Fibroblast of skin of back (primary cell): ENCODE results near the gene CDYL2.
"Not testable (repeated sequence)": the region's sequence is repeated elsewhere in the genome, so short reads cannot be mapped to it uniquely, and the experiment has no call there.

Experiments
- DNase-seq: peaks from one replicate; pipeline ENCODE4 v3.0.0-alpha.2; 2013

Gene CDYL2

DNA sequence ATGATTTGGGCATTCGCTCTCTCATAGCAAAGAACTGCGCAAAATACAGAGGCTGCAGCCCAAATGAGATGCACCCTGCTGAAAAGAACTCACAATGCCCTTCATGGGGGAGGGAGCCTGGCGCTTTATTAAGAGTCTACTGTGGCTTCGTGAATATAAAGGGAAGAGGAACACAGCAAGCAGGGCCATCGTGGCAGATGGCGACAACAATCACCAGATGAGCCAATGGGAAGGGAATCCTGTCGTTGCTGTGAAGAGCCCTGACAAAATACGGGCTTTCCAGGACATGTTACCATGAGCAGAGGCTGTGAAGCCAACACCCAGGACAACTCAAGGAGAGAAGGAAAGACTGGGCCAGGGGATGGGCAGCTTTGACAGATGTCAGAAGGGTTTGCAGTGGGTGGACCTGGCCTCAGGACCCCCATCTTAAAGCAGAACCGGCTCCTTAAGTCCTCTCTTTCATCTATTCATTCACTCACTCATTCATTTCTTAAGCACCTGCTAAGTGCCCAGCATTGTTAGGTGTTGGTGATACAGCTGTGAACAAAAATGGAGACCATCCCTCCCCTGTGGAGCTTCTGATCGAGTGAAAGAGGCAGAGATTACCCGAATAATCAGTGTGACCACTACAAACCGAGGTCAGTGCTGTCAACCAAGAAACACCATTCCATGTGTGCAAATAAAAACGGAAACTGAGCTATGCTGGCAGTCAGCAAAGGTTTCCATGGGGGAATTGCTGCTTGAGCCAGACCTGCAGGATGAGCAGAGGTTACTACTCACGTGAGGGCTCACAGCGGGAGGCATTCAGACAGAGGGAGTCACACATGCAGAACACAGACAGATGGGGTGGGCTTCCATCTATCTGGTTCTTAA is 137.8 kb downstream of the CDYL2 start:
- no peak for DNase-seq

DNA sequence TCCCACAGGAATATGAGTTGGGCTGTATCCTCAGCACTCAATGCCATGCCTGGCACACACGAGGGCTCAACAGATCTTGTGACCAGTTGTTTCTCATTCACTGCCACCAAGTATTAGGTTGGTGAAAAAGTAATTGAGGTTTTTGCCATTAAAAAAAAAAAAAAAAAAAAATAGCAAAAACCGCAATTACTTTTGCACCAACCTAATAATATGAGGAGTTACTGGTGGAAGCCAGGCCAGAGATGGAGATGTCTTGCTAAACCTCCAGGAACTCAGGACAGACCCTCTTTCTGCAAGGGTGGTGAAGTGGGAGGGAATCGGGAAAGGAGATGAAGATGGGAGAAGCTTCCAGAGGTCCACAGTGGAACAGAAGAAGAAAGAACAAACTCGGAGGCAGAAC is 139.0 kb downstream of the CDYL2 start:
- DNase-seq: no peak

DNA sequence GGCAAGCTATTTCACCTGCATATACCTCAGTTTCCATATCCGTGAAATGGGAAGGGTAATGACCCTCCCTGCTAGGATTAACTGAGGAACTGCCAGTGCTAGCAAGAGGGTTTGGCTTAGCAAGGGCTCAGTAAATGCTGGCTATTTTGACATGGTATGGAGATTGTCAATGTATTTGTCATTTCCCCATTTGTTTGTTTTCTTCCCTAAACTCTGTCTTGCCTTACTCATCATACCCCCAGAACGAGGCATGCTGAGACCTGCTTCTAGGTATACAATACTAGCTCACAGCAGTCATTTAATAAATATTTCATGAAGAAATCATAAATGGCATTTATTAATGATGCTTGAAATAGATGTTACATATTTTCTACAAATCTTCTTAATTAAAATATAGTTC is 139.6 kb downstream of the CDYL2 start:
- no peak for DNase-seq

DNA sequence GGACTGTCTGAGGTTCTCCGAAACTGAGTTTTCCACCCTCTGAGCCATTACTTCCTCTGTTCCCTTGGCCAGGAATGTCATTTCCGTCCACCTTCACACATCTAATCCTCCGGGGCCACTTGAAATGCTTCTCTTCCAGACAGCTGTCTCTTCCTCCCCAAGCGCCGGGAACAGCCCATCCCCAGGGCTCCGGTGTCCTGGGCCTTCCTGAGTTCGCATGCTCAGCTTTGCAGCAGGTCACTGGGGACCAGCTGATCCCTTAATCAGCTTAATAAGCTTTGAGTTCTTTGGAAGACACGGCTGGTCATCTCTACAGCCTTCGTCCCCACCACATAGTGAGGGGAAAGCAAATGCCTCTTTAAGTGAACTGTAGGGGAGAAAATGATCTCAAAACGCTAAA is 140.2 kb downstream of the CDYL2 start:
- DNase-seq: no peak

GRCh38 chr16:80663078-80663477 is 141.3 kb downstream of the CDYL2 start:
- DNase-seq: no peak

DNA sequence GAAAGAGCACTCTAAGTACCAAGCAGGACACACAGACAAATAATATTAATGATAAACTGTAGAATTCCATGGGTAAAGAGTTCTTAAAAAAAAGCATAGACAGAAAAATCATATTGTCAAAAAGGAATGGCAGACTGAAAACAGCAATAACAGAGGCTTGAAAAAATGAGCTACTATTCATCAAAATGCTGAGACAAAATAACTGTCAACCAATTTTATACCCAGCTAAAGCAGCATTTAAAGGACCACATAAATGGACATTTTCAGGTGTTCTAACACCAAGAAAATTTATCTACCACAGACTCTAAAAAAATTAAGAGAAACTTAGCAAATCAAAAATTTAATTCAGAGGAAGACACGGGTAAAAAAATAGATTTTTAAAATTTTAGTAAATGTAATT is 144.5 kb downstream of the CDYL2 start:
- no peak for DNase-seq

DNA sequence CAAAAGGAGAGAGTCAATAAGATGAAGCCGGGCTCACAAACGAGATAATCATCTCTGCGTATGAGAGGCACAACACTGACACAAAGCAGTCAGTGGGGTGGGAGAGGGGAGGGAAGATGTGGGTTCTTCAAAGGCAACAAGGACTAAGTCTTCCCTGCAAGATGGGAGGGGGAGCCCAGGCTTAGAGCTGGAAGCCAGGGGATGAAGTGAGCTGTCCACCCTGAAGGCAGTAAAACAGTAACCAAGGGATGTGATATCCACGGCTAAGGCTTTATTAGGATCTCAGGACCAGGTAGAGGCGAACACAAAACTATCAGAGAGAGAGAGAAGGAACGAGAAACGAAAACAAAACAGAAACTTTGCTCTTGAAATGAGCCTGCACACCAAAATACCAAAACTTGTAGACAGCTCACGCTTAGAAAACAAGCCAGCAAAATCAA is 147.7 kb downstream of the CDYL2 start:
- no peak for DNase-seq

- no peak for DNase-seq
Measured at GRCh38 chr16:80656161-80656560, 148.2 kb downstream of the CDYL2 start.

DNA sequence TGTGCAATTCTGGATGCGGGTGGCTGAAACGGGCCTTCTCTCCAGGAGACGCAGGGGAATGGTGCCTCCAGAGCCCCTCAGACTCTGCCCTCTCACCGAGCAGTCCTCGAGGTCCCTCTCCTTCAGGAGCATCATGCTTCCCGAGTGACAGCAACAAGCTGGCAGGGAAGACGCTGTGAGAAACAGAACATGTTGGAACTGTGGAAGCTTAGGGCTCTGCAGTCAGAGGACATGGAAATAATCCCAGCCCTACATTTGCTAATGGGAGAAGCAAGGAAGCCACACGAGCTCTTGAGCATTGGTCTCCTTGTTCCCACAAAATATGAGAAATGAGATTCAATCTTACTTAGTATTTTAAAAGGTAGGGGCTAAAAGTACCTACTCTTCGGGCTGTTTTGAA is 148.6 kb downstream of the CDYL2 start:
- no peak for DNase-seq

DNA sequence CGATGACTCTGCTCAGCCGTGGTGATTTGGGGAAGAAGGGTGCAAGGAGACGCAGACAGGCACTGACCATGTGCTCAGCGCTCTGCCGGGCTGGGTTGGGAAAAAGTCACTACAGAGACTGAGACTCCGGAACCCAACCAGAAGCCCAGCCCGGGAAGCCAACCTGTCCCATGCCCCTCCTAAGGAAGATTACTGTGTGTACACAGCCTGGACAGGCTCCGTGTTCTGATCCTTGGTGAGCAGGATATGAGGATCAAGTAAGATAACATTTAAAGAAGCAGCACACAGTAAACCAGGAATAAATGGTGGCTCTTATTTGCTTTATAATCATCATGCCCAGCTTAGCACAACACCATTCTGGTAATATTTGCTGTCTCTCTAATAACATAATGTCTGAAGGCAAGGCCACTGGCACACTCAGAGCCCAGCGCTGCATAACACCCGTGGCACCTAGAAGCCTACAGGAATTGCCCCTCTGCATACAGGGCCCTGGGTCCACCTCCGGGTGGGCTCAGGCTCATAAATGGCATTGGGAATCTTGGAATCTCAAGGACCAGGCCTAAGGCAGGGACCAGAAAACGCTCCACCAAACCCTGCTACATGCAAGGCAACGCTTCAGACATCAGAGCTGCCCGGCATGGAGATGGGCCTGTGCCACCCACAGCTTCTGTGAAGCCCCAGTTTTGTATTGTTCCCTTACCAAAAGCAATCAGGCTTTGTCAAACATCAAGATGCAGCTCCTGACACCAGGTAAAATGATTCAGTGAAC is 150.1 kb downstream of the CDYL2 start:
- no peak for DNase-seq

DNA sequence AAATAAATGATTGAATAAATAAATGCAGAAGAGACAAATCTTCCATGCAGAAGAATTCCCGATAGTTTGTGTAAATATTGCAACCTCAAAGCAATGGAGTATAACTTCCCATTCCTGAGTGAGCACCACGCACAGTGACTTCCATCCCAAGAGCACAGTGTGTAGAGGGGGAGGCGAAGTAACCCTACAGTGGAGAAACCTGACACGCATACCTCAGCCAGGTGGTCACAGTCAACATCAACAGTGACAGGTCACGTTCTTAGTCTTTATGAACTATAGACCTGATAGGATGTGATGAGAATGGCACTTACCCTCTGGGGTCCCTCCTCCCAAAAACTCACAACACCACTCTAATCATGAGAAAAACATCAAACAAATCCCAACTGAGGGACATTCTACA is 152.0 kb downstream of the CDYL2 start:
- no peak for DNase-seq

- not testable (repeated sequence) for DNase-seq
Measured at GRCh38 chr16:80650281-80650680, 154.1 kb downstream of the CDYL2 start.

- DNase-seq: no peak
Measured at GRCh38 chr16:80640316-80640715, 164.1 kb downstream of the CDYL2 start.

GRCh38 chr16:80639636-80640035 is 164.8 kb downstream of the CDYL2 start:
- DNase-seq: no peak

- no peak for DNase-seq
Measured at GRCh38 chr16:80637621-80638020, 166.8 kb downstream of the CDYL2 start.

- DNase-seq: peak; percentile 36
Measured at GRCh38 chr16:80631581-80631980, 172.8 kb downstream of the CDYL2 start.

- DNase-seq: no peak
Measured at GRCh38 chr16:80628254-80628653, 176.1 kb downstream of the CDYL2 start.

DNA sequence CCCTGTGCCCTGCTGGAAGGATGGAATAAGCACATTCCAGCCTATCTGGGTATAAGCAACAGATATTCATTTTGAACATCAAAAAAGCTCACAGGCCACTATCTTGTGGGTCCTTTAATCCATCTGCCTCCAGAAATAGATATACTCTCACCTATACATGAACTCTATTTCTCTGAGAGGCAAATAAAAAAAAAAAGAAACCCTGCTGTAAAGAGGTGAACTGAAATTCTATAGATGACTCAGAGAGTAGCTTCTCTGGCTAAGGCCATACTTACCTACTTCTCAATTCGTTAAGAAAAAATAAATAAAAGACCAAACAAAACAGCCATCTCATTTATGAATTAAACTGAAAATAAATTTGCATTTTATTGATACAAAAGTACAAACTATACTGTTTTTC is 177.3 kb downstream of the CDYL2 start:
- DNase-seq: no peak

DNA sequence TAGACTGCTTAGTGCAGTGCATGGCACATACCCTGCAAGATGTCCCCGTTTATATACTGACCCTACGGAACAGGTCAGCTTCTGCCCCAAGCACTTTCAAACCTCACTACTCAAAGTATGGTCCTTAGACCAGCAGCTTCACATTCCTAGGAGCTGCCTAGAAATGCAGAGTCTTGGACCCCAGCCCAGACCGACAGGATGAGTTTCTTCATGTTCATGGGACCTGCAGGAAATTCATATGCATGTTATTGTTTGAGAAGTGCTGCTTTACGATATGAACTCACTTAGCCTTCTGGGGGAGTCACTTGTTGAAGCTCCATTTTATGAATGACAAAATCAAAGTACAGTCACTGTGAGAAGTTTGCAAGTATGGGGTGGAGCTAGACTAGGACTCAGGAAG is 181.0 kb downstream of the CDYL2 start:
- peak; percentile 43 for DNase-seq

GRCh38 chr16:80622007-80622406 is 182.4 kb downstream of the CDYL2 start:
- no peak for DNase-seq

- DNase-seq: no peak
Measured at GRCh38 chr16:80620736-80621605, 183.4 kb downstream of the CDYL2 start.

DNA sequence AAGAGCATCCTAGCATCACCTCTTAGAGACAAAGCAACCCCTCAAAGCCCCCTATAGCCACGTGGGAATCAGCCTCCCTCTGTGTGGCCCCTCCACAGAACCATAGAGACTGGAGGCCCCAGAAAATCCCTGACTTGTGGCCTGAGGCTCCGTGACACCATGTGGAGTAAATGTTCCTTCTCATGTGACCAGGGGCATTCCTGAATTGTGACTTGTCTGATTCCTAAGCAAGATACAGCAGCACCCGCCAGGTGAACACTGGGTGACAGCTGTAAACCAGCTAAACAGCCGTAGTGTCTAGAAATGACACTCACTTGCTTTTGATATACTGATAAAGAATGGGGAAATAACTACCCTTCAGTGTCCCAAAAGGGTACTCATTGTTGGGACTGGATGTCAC is 184.6 kb downstream of the CDYL2 start:
- no peak for DNase-seq
